Loucy (cell line): ENCODE results near the gene MAP4K2.

ENCODE experiments used
- H2AFZ ChIP-seq: fragments of 200-600 bp; sonication (generic); 2 replicates; pipeline ENCODE4 v1.6.0; 2016; ENCODE audit warnings: antibody characterized with exemption, mild to moderate bottlenecking, low read length, moderate library complexity
- H3F3A ChIP-seq: fragments of 200-600 bp; 2 replicates; pipeline ENCODE4 v1.6.0; 2016; ENCODE audit warnings: antibody characterized with exemption, low read depth, mild to moderate bottlenecking
- H3K27me3 ChIP-seq: fragments of 200-600 bp; sonication (generic); 2 replicates; pipeline ENCODE4 v1.6.1; 2014; ENCODE audit warnings: low read length, mild to moderate bottlenecking; ENCODE audit not compliant: insufficient read depth, poor library complexity, severe bottlenecking
- H3K36me3 ChIP-seq: fragments of 200-600 bp; sonication (generic); 2 replicates; pipeline ENCODE4 v1.6.1; 2016; ENCODE audit warnings: low read length; ENCODE audit not compliant: insufficient read depth
- H3K4me1 ChIP-seq: fragments of 200-600 bp; sonication (generic); 2 replicates; pipeline ENCODE4 v1.5.1; 2014; ENCODE audit warnings: low read length, mild to moderate bottlenecking; ENCODE audit not compliant: insufficient read depth, poor library complexity, severe bottlenecking
- H3K4me2 ChIP-seq: fragments of 200-600 bp; sonication (generic); 2 replicates; pipeline ENCODE4 v1.6.0; 2014; ENCODE audit warnings: antibody characterized with exemption, low read length, low read depth, mild to moderate bottlenecking; ENCODE audit not compliant: poor library complexity, severe bottlenecking
- H3K4me3 ChIP-seq: fragments of 200-600 bp; sonication (generic); 2 replicates; pipeline ENCODE4 v1.5.1; 2014; ENCODE audit warnings: low read length, mild to moderate bottlenecking, mixed read lengths; ENCODE audit not compliant: poor library complexity, severe bottlenecking
- H3K79me2 ChIP-seq: fragments of 200-600 bp; sonication (generic); 2 replicates; pipeline ENCODE4 v1.6.1; 2014; ENCODE audit warnings: low read length; ENCODE audit not compliant: insufficient read depth
- H3K9ac ChIP-seq: fragments of 200-600 bp; sonication (generic); 2 replicates; pipeline ENCODE4 v1.6.0; 2014; ENCODE audit warnings: mild to moderate bottlenecking, low read depth, low read length, moderate library complexity; ENCODE audit not compliant: poor library complexity, severe bottlenecking
- H3K9me2 ChIP-seq: fragments of 200-600 bp; sonication (generic); replicated peaks from 2 replicates; pipeline ENCODE4 v1.6.1; 2016; ENCODE audit warnings: low read depth, low read length, mixed read lengths
- H3K9me3 ChIP-seq: fragments of 200-600 bp; sonication (generic); 2 replicates; pipeline ENCODE4 v1.6.1; 2014; ENCODE audit warnings: mild to moderate bottlenecking, antibody characterized with exemption, low read length, low read depth; ENCODE audit not compliant: insufficient read depth
- H4K20me1 ChIP-seq: fragments of 200-600 bp; sonication (generic); 2 replicates; pipeline ENCODE4 v1.6.0; 2014; ENCODE audit warnings: antibody characterized with exemption, low read length, mild to moderate bottlenecking; ENCODE audit not compliant: insufficient read depth, poor library complexity, severe bottlenecking
- EZH2phosphoT487 ChIP-seq: fragments of 200-600 bp; IDR thresholded peaks from 2 replicates; pipeline ENCODE4 v1.6.1; 2018; ENCODE audit warnings: antibody characterized with exemption, mild to moderate bottlenecking, moderate library complexity, borderline replicate concordance
- TF ChIP-seq, protein P1 (sequence below): fragments of 200-600 bp; sonication (generic); conservative IDR thresholded peaks from 2 replicates; pipeline ENCODE4 v1.5.1; 2014; ENCODE audit warnings: mild to moderate bottlenecking, antibody characterized with exemption, low read length

MAP4K2 gene

DNA sequence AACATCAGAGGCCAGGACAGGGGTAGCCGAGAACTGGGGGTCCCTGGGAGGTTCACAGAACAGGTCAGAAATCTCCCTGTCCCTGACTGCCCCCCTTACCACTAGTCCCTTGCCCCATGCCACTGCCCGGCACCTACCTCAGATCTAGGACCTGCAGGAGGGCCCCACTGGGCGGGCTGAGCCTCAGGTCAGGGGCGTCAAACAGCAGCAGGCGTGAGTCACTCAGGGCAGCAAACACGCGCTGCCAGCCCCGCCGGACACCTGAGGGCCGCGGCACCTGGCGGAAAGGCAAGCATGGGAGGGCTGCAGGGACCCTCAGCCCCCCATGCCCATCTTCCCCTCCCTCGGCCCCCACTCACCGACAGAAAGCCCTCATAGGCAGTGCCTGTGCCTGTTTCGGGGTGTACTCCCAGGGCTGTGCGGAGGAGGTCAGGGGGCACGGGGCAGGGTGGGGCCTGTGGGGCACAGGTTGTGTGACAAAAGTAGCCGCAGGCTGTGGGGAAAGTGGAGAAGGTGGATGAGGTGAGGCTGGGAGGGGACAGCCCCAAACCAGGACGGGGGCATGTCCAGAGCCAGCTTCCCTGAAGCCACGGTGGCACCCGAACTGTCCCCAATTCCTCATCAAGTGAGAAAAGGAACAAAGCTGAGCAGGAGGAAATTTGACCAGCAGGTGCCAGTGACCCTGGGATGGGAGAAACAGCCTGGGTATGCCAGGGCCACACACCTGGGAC, 29.6 kb upstream of the MAP4K2 start:
- no peak overlapping the region for H3K4me2 ChIP-seq

DNA sequence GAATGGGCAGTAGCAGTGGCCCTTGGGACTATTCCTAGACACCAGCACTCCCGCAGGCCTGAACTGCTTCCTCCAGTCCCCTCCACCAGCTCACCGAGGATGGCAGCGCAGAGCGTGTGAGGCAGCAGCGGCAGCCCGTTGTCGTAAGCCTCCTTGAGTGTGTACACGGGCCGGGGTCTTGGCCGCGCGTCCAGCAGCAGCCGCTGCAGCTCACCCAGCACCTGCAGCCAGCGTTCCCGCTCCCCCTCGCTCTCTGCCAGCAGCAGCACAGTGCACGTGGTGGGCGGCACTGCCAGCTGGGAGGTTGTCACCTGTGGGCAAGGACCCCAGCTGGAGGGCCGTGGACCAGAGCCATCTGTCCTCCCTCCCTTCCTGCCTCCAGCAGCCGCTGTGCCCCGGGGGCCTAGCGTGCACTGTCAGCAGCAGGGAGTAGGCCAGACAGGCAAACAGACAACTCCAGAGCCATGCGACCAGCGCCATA, 28.4 kb upstream of the MAP4K2 start:
- Histone ChIP-seq H3K9ac (no peak overlapping the region), H3K4me1 (no peaks in the 10 kb centered on the region), H3K27me3 (no peaks in the 10 kb centered on the region), H3K36me3 (no peaks in the 10 kb centered on the region), H3K4me3 (no peak overlapping the region), H2AFZ (no peak overlapping the region), H3F3A (no peaks in the 10 kb centered on the region), H4K20me1 (no peaks in the 10 kb centered on the region), H3K79me2 (no peaks in the 10 kb centered on the region), H3K4me2 (no peak overlapping the region), H3K9me3 (no peaks in the 10 kb centered on the region), H3K9me2 (no peaks in the 10 kb centered on the region)
- TF ChIP-seq EZH2phosphoT487 = no peak
- TF ChIP-seq, protein P1, sequence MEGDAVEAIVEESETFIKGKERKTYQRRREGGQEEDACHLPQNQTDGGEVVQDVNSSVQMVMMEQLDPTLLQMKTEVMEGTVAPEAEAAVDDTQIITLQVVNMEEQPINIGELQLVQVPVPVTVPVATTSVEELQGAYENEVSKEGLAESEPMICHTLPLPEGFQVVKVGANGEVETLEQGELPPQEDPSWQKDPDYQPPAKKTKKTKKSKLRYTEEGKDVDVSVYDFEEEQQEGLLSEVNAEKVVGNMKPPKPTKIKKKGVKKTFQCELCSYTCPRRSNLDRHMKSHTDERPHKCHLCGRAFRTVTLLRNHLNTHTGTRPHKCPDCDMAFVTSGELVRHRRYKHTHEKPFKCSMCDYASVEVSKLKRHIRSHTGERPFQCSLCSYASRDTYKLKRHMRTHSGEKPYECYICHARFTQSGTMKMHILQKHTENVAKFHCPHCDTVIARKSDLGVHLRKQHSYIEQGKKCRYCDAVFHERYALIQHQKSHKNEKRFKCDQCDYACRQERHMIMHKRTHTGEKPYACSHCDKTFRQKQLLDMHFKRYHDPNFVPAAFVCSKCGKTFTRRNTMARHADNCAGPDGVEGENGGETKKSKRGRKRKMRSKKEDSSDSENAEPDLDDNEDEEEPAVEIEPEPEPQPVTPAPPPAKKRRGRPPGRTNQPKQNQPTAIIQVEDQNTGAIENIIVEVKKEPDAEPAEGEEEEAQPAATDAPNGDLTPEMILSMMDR = no peak

More for the DNA sequence above, 29.6 kb upstream of the MAP4K2 start:
- H3K4me1 ChIP-seq = peaks cover 6% of the 10 kb centered on the region
- H3K4me3 ChIP-seq = no peak overlapping the region
- H2AFZ ChIP-seq = no peak overlapping the region
- no peaks in the 10 kb centered on the region for H4K20me1 ChIP-seq
- no peak for TF ChIP-seq EZH2phosphoT487
- TF ChIP-seq, protein P1 = no peak
- H3F3A ChIP-seq = no peaks in the 10 kb centered on the region
- no peaks in the 10 kb centered on the region for H3K9me2 ChIP-seq
- H3K27me3 ChIP-seq = no peaks in the 10 kb centered on the region
- H3K9ac ChIP-seq = no peak overlapping the region
- H3K79me2 ChIP-seq = no peaks in the 10 kb centered on the region
- no peaks in the 10 kb centered on the region for H3K9me3 ChIP-seq
- no peaks in the 10 kb centered on the region for H3K36me3 ChIP-seq

DNA sequence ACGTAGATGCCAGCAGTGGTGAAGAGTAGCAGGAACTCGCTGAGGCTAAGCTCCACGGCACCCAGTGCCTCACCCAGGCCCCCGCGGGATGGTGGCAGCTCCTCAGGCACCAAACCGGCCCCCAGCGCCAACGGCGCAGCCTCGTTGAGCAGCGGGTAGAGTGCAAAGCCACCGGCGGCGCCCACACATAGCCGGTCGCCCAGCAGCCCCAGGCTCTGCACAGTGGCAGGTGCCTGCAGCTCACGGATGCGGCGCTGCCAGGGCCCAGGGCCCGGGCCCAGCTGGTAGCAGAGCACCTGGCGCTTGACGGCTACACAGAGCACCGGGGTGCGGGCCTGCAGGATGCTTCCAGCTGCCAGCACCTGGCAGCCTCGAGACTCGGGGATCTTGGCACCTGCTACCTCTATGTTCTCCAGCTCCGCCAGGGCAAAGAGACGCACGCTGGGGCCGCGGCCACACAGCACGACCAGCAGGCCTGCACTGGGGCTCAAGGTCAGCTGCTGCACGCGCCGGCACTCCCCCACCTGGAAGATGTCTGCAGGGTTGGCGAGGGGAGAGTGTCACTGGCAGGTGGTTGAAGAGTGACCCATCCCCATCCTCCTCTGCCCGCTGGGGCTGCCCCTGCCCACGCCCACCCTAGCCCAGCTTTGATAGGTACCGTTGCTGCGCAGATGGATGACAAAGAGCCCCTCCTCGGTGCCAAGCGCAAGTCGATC, 26.7 kb upstream of the MAP4K2 start:
- Histone ChIP-seq H3K9ac (no peak overlapping the region), H4K20me1 (no peaks in the 10 kb centered on the region), H3K4me3 (no peak overlapping the region), H3K36me3 (no peaks in the 10 kb centered on the region), H3K9me3 (no peaks in the 10 kb centered on the region), H3K27me3 (no peaks in the 10 kb centered on the region), H3K4me2 (no peak overlapping the region), H3F3A (no peaks in the 10 kb centered on the region), H3K79me2 (no peaks in the 10 kb centered on the region), H3K9me2 (no peaks in the 10 kb centered on the region), H3K4me1 (no peaks in the 10 kb centered on the region), H2AFZ (no peak overlapping the region)
- no peak for TF ChIP-seq EZH2phosphoT487
- TF ChIP-seq, protein P1 = no peak
